Heart right ventricle (tissue), 16 donors: ENCODE data around the gene RALY. TPM values are rescaled to one million over a fixed set of nuclear protein-coding genes. Genes with fewer than 3 reads are reported as not detected.

Experiments used
- ATAC-seq, 8 donors: fragments of 200-7000 bp; cut with Tn5 transposase; one replicate each; pipeline ENCODE4 v1.9.1; 2020; ENCODE audit warnings: mild to moderate bottlenecking in 8 of 8, moderate library complexity in 8 of 8, moderate number of reproducible peaks in 1 of 8
- DNase-seq, 2 donors: peaks; one replicate each; pipeline ENCODE4 v3.0.0-alpha.2; 2020
- H3K27ac ChIP-seq, 10 donors: fragments of 200-600 bp; sonication (generic) in 2 of 10; one replicate each; pipeline versions ENCODE4 v1.5.0 to v1.8.0; 2020 to 2022; ENCODE audit warnings: mild to moderate bottlenecking in 3 of 10
- H3K27me3 ChIP-seq, 7 donors: fragments of 200-600 bp; one replicate each; pipeline ENCODE4 v1.8.0; 2021 to 2022; ENCODE audit warnings: mild to moderate bottlenecking in 2 of 7
- H3K36me3 ChIP-seq, 9 donors: fragments of 200-600 bp; sonication (generic) in 1 of 9; one replicate each; pipeline versions ENCODE4 v1.5.0 to v1.8.0; 2020 to 2022; ENCODE audit warnings: mild to moderate bottlenecking in 2 of 9
- H3K4me1 ChIP-seq, 9 donors: fragments of 200-600 bp; sonication (generic) in 1 of 9; one replicate each; pipeline versions ENCODE4 v1.5.0 to v1.8.0; 2020 to 2022; ENCODE audit warnings: mild to moderate bottlenecking in 4 of 9
- H3K4me3 ChIP-seq, 10 donors: fragments of 200-600 bp; sonication (generic) in 2 of 10; one replicate each; pipeline versions ENCODE4 v1.5.0 to v1.8.0; 2020 to 2022; ENCODE audit warnings: mild to moderate bottlenecking in 7 of 10, moderate library complexity in 2 of 10
- H3K9me3 ChIP-seq, 11 donors: fragments of 200-600 bp in 10 of 11; sonication (generic) in 2 of 11; one replicate each; pipeline versions ENCODE4 v1.5.0 to v1.8.0; 2013 to 2022; ENCODE audit warnings: mild to moderate bottlenecking in 2 of 11, control low read depth in 1 of 11, moderate library complexity in 1 of 11
- WGBS, 2 donors: extraction: QIAGEN DNeasy Blood & Tissue Kit; methylation state at CpG; one replicate each; pipeline ENCODE4 v1.1.7; 2013; ENCODE audit warnings: inconsistent platforms in 1 of 2; 5-methylcytosine and 5-hydroxymethylcytosine counted together
- intact Hi-C, 10 donors: fragments of 100-400 bp; cut with DNase I; formaldehyde crosslinking; loops; one replicate each; pipeline versions ENCODE4 v1.11.1 to v1.14.2; 2022
- polyA plus RNA-seq, 2 donors: library from polyadenylated mRNA; stranded (reverse); fragments of 200-250 nt; gene quantifications; one replicate each; pipeline ENCODE4 v1.2.3, GENCODE V29; 2013
- total RNA-seq, 10 donors: library from RNA; stranded (reverse); fragmentation: NEBNext Ultra II Directional in 3 of 10; extraction: Animal tissue kit (Norgen Biotek cat#: 25700) in 3 of 10; gene quantifications; one replicate each; pipeline versions ENCODE4 v1.2.1 to v1.2.4, GENCODE V29; 2021 to 2023
- TF ChIP-seq, protein P1 (sequence below), 9 donors: fragments of 200-600 bp; sonication (generic) in 2 of 9; IDR thresholded peaks; one replicate each; pipeline versions ENCODE4 v1.5.0 to v1.8.0; 2021 to 2022; ENCODE audit warnings: antibody characterized with exemption in 9 of 9, mild to moderate bottlenecking in 5 of 9, moderate library complexity in 1 of 9
- donor health status: Arrhythmogenic right ventricular cardiomyopathy.
- donor health status: ischemic (EF 13 %, LVEDD 7.1; RV severe dilation, severe dysfunction).
- donor health status: healthy with polysubstance abuse.
- donor health status: DM: no; HTN: yes; CAD: no.
- donor health status: DM: no; HTN: no; CAD: no.
- donor health status: ischemic (EF 25% LVEDD 6.9; RV normal size, moderate dysfunction).
- donor health status: ischemic (EF 25% LVEDD 5.7; RV mildly dilated, moderate dysfunction).
- donor health status: healthy.
- donor health status: DM: yes; HTN: yes; CAD: no.
- donor health status: Ischemic cardiomyopathy.
- donor health status: ischemic (EF 35%, LVEDD 5.7; RV mildly dilated, moderate dysfunction).
- donor health status: nonischemic (EF 11% LVEDD 7.7; RV severe dilation, severe dysfunction).
- donor health status: DM: yes; HTN: yes; CAD: no.
- donor health status: PGD.
- donor health status: ischemic (EF 29% LVEDD 5.4; RV normal size, mild dysfunction).
- donor health status: nonischemic (EF 23%, LVEDD 6.1; RV moderate dilation, normal function).

Gene RALY
- total and polyA plus RNA-seq, 12 donors = 84.3 to 234 (median 104) TPM

DNA sequence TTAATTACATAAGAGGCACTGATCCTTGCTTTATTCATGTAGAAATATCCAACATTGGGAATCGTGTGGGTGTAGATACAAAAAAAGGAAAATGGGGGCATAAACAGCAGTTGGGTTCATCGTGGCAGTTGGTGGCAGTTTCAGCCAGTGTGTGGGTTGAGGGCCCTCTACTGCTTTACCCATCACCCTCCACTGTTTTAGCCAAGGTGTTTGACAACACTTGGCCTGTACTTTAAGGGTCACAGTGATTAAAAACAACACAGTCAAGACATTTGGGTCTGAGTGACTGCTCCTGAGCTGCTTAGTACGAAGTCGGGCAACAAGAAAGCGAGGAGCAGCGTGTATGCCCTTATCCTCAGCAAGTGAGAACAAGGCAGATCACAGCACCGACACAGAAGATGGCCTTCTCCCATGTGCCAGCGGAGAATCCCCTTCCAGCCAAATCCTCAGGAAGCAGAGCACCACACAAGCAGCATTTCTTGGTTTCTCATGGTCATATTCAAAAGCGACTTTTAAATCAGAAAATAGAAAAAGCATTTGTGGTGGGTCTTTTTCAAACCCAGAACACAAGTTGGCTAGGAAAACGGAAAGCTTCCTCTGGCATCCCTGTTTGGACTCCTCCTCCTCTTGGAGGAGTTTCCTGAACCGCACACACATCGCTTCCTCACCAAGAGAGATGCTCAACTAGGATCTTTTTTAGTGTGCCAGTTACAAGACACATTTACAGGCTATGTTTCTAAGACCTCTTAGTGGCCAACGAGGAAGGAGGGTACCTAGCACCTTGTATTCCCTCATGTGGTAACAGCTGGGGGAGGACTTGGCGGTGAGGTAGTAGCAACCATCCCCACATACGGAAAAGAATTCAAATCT is 94.8 kb downstream of the RALY start:
- ATAC-seq (no peak), DNase-seq (no peak)
- intact Hi-C loops = loop anchor here in 1 of 10 donors (2.0 kb wide), 1 partner anchor 22 kb away; no protein-coding TSS in a partner anchor
- peaks cover 0 to 98% (median 53%) of the 10 kb centered on the region in 9 donors for H3K36me3 ChIP-seq
- H3K9me3 ChIP-seq = no peaks in the 10 kb centered on the region
- no peak overlapping the region for H3K4me3 ChIP-seq
- H3K27ac ChIP-seq = no peak overlapping the region
- no peaks in the 10 kb centered on the region for H3K27me3 ChIP-seq
- WGBS, 2 donors = 81% methylated on average over 15 of the region's 15 CpGs
- TF ChIP-seq, protein P1, sequence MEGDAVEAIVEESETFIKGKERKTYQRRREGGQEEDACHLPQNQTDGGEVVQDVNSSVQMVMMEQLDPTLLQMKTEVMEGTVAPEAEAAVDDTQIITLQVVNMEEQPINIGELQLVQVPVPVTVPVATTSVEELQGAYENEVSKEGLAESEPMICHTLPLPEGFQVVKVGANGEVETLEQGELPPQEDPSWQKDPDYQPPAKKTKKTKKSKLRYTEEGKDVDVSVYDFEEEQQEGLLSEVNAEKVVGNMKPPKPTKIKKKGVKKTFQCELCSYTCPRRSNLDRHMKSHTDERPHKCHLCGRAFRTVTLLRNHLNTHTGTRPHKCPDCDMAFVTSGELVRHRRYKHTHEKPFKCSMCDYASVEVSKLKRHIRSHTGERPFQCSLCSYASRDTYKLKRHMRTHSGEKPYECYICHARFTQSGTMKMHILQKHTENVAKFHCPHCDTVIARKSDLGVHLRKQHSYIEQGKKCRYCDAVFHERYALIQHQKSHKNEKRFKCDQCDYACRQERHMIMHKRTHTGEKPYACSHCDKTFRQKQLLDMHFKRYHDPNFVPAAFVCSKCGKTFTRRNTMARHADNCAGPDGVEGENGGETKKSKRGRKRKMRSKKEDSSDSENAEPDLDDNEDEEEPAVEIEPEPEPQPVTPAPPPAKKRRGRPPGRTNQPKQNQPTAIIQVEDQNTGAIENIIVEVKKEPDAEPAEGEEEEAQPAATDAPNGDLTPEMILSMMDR (IDR thresholded peaks at IDR 0.05) = no peak
- peaks cover 6 to 44% (median 35%) of the 10 kb centered on the region in 9 donors for H3K4me1 ChIP-seq

DNA sequence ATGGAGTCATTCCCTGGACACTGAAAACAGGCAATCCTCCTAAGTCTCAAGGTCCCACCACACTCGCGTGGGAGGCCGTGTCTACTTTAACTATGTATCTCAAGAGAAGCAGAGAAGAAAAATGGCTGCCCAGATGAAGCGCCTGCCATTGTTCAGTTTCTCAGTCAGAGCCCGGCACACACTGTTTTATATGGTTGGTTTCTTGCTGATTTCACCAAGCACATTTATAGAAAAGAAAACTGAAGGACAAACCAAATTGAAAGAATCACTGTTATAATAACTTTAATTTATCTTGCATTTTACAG is 95.4 kb downstream of the RALY start:
- peak overlapping the region in 1 of 10 donors; percentile 44 for H3K27ac ChIP-seq
- no peak for ATAC-seq
- DNase-seq = no peak

DNA sequence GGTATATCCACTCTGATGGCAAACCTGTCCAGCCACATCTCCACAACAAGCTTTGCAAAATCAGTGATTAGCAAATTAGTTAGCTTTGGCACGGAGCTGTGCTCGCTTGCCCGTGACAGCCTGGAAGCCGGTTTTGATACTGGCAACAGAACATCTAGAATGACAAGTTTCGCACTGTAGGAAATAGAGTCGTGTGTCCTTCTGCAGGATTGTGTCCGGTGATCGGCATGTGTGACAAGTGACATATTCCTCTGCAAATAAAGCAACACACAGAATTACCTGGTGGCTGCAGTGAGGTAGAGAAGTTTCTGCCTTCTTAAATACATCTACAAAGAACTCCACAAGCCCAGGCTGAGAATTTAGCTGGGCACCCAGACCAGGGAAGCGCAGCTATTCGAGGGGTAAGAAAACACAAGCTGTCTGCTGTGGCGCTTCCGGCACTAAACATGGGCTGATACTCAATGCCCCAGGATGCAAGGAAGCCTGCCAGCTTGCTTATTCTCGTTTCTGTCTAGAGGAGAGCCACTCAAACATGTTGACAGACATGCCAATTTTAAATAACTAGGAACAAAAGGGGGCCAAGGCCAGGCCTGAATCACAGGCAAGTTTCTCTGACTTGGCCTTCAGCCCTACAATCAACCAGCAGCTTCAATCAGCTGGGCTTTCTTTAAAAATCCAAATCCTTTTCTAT is 96.1 kb downstream of the RALY start:
- intact Hi-C loops = loop anchor here in 1 of 10 donors (2.0 kb wide), 1 partner anchor 21 kb away; no protein-coding TSS in a partner anchor
- Histone ChIP-seq H3K36me3 (peaks cover 0 to 98% (median 56%) of the 10 kb centered on the region in 9 donors), H3K4me3 (no peak overlapping the region), H3K27ac (peak overlapping the region in 4 of 10 donors; percentile 38 to 44 (median 42)), H3K4me1 (peaks cover 0 to 31% (median 24%) of the 10 kb centered on the region in 9 donors), H3K27me3 (no peaks in the 10 kb centered on the region), H3K9me3 (no peaks in the 10 kb centered on the region)
- TF ChIP-seq, protein P1 (IDR thresholded peaks at IDR 0.05) = no peak
- 37 to 61% methylated on average over 13 of the region's 13 CpGs for WGBS, 2 donors
- peak in 1 of 2 donors; percentile 58 for DNase-seq
- ATAC-seq = peak; percentile 55 to 88 (median 80)

More for the DNA sequence above, 95.4 kb downstream of the RALY start:
- 71 to 73% methylated on average over 5 of the region's 5 CpGs for WGBS, 2 donors
- no peaks in the 10 kb centered on the region for H3K27me3 ChIP-seq
- peaks cover 0 to 98% (median 54%) of the 10 kb centered on the region in 9 donors for H3K36me3 ChIP-seq
- intact Hi-C loops = loop anchor here in 1 of 10 donors (2.0 kb wide), 1 partner anchor 22 kb away; no protein-coding TSS in a partner anchor
- H3K4me3 ChIP-seq = no peak overlapping the region
- TF ChIP-seq, protein P1 (IDR thresholded peaks at IDR 0.05) = no peak
- H3K9me3 ChIP-seq = no peaks in the 10 kb centered on the region
- peaks cover 2 to 38% (median 29%) of the 10 kb centered on the region in 9 donors for H3K4me1 ChIP-seq

DNA sequence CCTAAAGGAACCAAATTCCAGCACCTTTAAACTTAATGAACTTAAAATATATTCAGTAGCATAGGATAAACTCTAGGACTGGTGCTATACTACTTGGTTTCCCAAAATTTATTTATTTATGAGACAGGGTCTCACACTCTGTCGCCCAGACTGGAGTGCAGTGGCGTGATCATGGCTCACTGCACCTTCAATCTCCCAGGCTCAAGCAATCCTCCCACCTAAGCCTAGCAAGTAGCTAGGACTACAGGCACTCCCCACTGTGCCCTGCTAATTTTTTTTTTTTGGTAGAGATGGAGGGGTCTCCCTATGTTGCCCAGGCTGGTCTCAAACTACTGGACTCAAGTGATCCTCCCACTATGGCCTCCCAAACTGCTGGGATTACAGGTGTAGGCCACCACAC is 96.9 kb downstream of the RALY start:
- Histone ChIP-seq H3K4me3 (no peak overlapping the region), H3K27me3 (no peaks in the 10 kb centered on the region), H3K27ac (peak overlapping the region in 3 of 10 donors; percentile 38 to 44 (median 41)), H3K9me3 (no peaks in the 10 kb centered on the region), H3K36me3 (peaks cover 0 to 99% (median 63%) of the 10 kb centered on the region in 9 donors), H3K4me1 (peaks cover 0 to 29% (median 23%) of the 10 kb centered on the region in 9 donors)
- intact Hi-C loops = no loop called here
- no peak for DNase-seq
- TF ChIP-seq, protein P1 (IDR thresholded peaks at IDR 0.05) = no peak
- no peak for ATAC-seq
- WGBS, 2 donors = 97 to 100% methylated on average over 2 of the region's 2 CpGs
